ENCODE data around the gene NOPCHAP1. TPM values are rescaled to one million over a fixed set of nuclear protein-coding genes. Genes with fewer than 3 reads are reported as not detected.

The NOPCHAP1 gene
- total and polyA plus RNA-seq, 2 of the 4 experiments (the other 2 are of a cell fraction), result 5.6 to 9.3 TPM

DNA sequence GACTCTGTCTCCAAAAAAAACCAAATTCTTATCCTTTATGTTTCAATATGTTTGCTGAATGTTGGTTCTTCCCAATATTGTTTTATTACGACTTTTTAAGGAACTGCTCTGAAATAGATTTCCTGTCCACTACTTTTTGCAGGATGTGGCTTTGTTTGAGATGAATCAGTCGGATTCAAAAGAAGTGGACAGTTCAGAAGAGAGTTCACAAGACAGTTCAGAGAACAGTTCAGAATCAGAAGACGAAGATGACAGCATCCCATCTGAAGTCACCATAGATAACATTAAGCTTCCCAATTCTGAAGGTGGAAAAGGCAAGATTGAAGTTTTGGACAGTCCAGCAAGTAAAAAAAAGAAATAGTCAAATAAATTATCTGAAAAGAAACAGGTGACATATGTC lies 8.2 kb downstream of the NOPCHAP1 start:
- WGBS, 2 experiments (ENCODE audit: extremely low coverage in 2 of 2, insufficient read length in 1 of 2), result no CpG with 5 or more reads among the region's 3 CpGs
- TF ChIP-seq MAZ (IDR thresholded peaks at IDR 0.05; ENCODE audit: borderline replicate concordance, low read depth, low read length) (no peak), MXI1 (IDR thresholded peaks at IDR 0.05; ENCODE audit: borderline replicate concordance, low read depth, low read length) (no peak), BHLHE40 (IDR thresholded peaks at IDR 0.05; ENCODE audit: low read depth, low read length) (no peak), NFE2L2 (IDR thresholded peaks at IDR 0.05; ENCODE audit: low read depth, low read length) (no peak), SMC3 (IDR thresholded peaks at IDR 0.05; ENCODE audit: low read depth, low read length) (no peak), FOS (IDR thresholded peaks at IDR 0.05; ENCODE audit: low read depth, low read length) (no peak), MAFK (IDR thresholded peaks at IDR 0.05; ENCODE audit: low read depth, low read length) (no peak), CEBPB (IDR thresholded peaks at IDR 0.05; ENCODE audit: low read depth, low read length) (no peak), POLR2A (IDR thresholded peaks at IDR 0.05; ENCODE audit: low read depth, low read length) (no peak), CHD1 (IDR thresholded peaks at IDR 0.05; ENCODE audit: low read depth, low read length) (no peak), RFX5 (IDR thresholded peaks at IDR 0.05; ENCODE audit: low read depth, low read length) (no peak)
- TF ChIP-seq, protein P1, sequence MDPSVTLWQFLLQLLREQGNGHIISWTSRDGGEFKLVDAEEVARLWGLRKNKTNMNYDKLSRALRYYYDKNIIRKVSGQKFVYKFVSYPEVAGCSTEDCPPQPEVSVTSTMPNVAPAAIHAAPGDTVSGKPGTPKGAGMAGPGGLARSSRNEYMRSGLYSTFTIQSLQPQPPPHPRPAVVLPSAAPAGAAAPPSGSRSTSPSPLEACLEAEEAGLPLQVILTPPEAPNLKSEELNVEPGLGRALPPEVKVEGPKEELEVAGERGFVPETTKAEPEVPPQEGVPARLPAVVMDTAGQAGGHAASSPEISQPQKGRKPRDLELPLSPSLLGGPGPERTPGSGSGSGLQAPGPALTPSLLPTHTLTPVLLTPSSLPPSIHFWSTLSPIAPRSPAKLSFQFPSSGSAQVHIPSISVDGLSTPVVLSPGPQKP (IDR thresholded peaks at IDR 0.05; ENCODE audit: borderline replicate concordance, low read depth, low read length), result no peak
- TF ChIP-seq, protein P2, sequence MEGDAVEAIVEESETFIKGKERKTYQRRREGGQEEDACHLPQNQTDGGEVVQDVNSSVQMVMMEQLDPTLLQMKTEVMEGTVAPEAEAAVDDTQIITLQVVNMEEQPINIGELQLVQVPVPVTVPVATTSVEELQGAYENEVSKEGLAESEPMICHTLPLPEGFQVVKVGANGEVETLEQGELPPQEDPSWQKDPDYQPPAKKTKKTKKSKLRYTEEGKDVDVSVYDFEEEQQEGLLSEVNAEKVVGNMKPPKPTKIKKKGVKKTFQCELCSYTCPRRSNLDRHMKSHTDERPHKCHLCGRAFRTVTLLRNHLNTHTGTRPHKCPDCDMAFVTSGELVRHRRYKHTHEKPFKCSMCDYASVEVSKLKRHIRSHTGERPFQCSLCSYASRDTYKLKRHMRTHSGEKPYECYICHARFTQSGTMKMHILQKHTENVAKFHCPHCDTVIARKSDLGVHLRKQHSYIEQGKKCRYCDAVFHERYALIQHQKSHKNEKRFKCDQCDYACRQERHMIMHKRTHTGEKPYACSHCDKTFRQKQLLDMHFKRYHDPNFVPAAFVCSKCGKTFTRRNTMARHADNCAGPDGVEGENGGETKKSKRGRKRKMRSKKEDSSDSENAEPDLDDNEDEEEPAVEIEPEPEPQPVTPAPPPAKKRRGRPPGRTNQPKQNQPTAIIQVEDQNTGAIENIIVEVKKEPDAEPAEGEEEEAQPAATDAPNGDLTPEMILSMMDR (conservative IDR thresholded peaks at IDR 0.05; ENCODE audit: low read depth, low read length), result no peak
- TF ChIP-seq, protein P3, sequence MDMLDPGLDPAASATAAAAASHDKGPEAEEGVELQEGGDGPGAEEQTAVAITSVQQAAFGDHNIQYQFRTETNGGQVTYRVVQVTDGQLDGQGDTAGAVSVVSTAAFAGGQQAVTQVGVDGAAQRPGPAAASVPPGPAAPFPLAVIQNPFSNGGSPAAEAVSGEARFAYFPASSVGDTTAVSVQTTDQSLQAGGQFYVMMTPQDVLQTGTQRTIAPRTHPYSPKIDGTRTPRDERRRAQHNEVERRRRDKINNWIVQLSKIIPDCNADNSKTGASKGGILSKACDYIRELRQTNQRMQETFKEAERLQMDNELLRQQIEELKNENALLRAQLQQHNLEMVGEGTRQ (IDR thresholded peaks at IDR 0.05; ENCODE audit: low read depth, low read length), result no peak
- H3K4me1 ChIP-seq (ENCODE audit: control insufficient read depth, insufficient read depth, low read length), result no peaks in the 10 kb centered on the region
- peaks cover 6% of the 10 kb centered on the region; the same call in 1 of the 2 replicates for H3K9me1 ChIP-seq (ENCODE audit: insufficient read depth, low read length)
- no peak overlapping the region for H2BK120ac ChIP-seq (ENCODE audit: low read depth, low read length)
- H3K27me3 ChIP-seq (ENCODE audit: control insufficient read depth, insufficient read depth, low read length), result no peaks in the 10 kb centered on the region
- H2BK20ac ChIP-seq (ENCODE audit: low read depth, low read length), result no peak overlapping the region
- no peak overlapping the region for H2AK5ac ChIP-seq (ENCODE audit: low read depth, low read length)
- H3K4me3 ChIP-seq (ENCODE audit: insufficient read depth, low read depth, low read length), result no peak overlapping the region
- H3K4ac ChIP-seq (ENCODE audit: low read depth, low read length), result no peak overlapping the region
- no peak overlapping the region for H2AFZ ChIP-seq (replicated peaks; ENCODE audit: low read length, poor library complexity)
- H4K20me1 ChIP-seq (ENCODE audit: insufficient read depth, low read length), result no peaks in the 10 kb centered on the region
- ATAC-seq (ENCODE audit: low read depth) (no peak), DNase-seq (no peak)
- no peak overlapping the region for H3K18ac ChIP-seq (ENCODE audit: low read depth, low read length)
- H4K8ac ChIP-seq (ENCODE audit: low read depth in 2 of 2, low read length in 2 of 2), result no peak overlapping the region
- no peak overlapping the region for H2BK15ac ChIP-seq (ENCODE audit: low read depth, low read length)
- CTCF ChIA-PET, result no interaction called here
- H4K91ac ChIP-seq (ENCODE audit: insufficient read depth, low read depth, low read length), result no peak overlapping the region
- no peak overlapping the region for H3K4me2 ChIP-seq (ENCODE audit: low read depth, low read length)
- H3K56ac ChIP-seq (ENCODE audit: extremely low read depth, insufficient read depth, low read length), result no peak overlapping the region
- dilution Hi-C loops (cut with HindIII; ENCODE audit: low sequenced_read_pairs, unreplicated experiment), result no loop called here
- no peaks in the 10 kb centered on the region for H3K9me3 ChIP-seq (ENCODE audit: control insufficient read depth, insufficient read depth, low read length)
- intact Hi-C loops (cut with micrococcal nuclease), result no loop called here
- H3K79me1 ChIP-seq (ENCODE audit: low read depth in 1 of 2, low read length in 2 of 2), result peaks cover 4 to 9% of the 10 kb centered on the region in 2 experiments
- POLR2A ChIA-PET (ENCODE audit: unreplicated experiment), result no interaction called here
- in situ Hi-C loops (cut with MboI; ENCODE audit: low sequenced_read_pairs), result no loop called here
- no peak overlapping the region for H3K14ac ChIP-seq (replicated peaks; ENCODE audit: low read depth, low read length)
- H3K36me3 ChIP-seq (ENCODE audit: control insufficient read depth, insufficient read depth, low read length), result peaks cover 28% of the 10 kb centered on the region
- H3K27ac ChIP-seq (ENCODE audit: insufficient read depth, low read length), result no peak overlapping the region
- H4K5ac ChIP-seq (ENCODE audit: low read depth, low read length), result no peak overlapping the region
- H2AK9ac ChIP-seq (replicated peaks; ENCODE audit: low read depth, low read length, poor library complexity), result no peak overlapping the region
- no peak overlapping the region for H2BK5ac ChIP-seq (ENCODE audit: low read depth, low read length, poor library complexity, severe bottlenecking)
- BruUV-seq (replicated peaks), result no TSS peak
- no peak overlapping the region for H3K9ac ChIP-seq (ENCODE audit: low read depth, low read length)
- H3K23ac ChIP-seq (ENCODE audit: low read depth, low read length), result no peak overlapping the region

Data from IMR-90 (cell line).